Breast epithelium (tissue), 4 donors: ENCODE measurements around the gene DENND2C. TPM values are rescaled to one million over a fixed set of nuclear protein-coding genes. Genes with fewer than 3 reads are reported as not detected.
A peak's percentile ranks its signal among the peaks of the same experiment; 100 is the strongest.

ENCODE experiments used
- DNase-seq, 2 donors: peaks; one replicate each; pipeline ENCODE4 v3.0.0-alpha.2; 2019; ENCODE audit warnings: low spot score in 2 of 2
- H3K27ac ChIP-seq, 2 donors: fragments of 200-600 bp; sonication (generic) in 1 of 2; one replicate each; pipeline ENCODE4 v1.5.1; 2016 to 2019; ENCODE audit warnings: mild to moderate bottlenecking in 1 of 2
- H3K27me3 ChIP-seq, 2 donors: fragments of 200-600 bp; sonication (generic) in 1 of 2; one replicate each; pipeline versions ENCODE4 v1.5.1 to v1.6.0; 2017 to 2019; ENCODE audit warnings: control low read depth in 1 of 2, mild to moderate bottlenecking in 1 of 2
- H3K36me3 ChIP-seq: fragments of 200-600 bp; one replicate; pipeline ENCODE4 v1.5.1; 2019
- H3K4me1 ChIP-seq, 2 donors: fragments of 200-600 bp; sonication (generic); one replicate each; pipeline ENCODE4 v1.5.1; 2016 to 2019; ENCODE audit warnings: control low read depth in 1 of 2
- H3K4me3 ChIP-seq, 3 donors: fragments of 200-600 bp; sonication (generic); 1 replicate in 2 of 3; 2 replicates in 1 of 3; pipeline ENCODE4 v1.5.1; 2016 to 2019; ENCODE audit warnings: mild to moderate bottlenecking in 3 of 3, moderate library complexity in 2 of 3
- H3K9me3 ChIP-seq, 2 donors: fragments of 200-600 bp; sonication (generic) in 1 of 2; one replicate each; pipeline ENCODE4 v1.5.1; 2016 to 2019; ENCODE audit warnings: control low read depth in 1 of 2
- CTCF ChIP-seq, 3 donors: fragments of 450-650 bp; IDR thresholded peaks; one replicate each; pipeline ENCODE4 v1.5.1; 2016 to 2017; ENCODE audit warnings: antibody characterized with exemption in 3 of 3, mild to moderate bottlenecking in 3 of 3, moderate library complexity in 3 of 3
- POLR2A ChIP-seq: fragments of 450-650 bp; IDR thresholded peaks from one replicate; pipeline ENCODE4 v1.6.1; 2016; ENCODE audit warnings: antibody characterized with exemption, mild to moderate bottlenecking, moderate library complexity
- POLR2AphosphoS5 ChIP-seq, 3 donors: sonication (generic); formaldehyde crosslinking; IDR thresholded peaks; one replicate each; pipeline ENCODE4 v1.6.1; 2017; ENCODE audit warnings: antibody characterized with exemption in 3 of 3
- intact Hi-C: fragments of 100-400 bp; cut with DNase I; formaldehyde crosslinking; loops from one replicate; pipeline ENCODE4 v1.15.1; 2023; ENCODE audit warnings: low total_unique reads
- total RNA-seq, 3 donors: library from RNA; depleted of rRNA; stranded (reverse); fragments of >200 nt; gene quantifications; one replicate each; pipeline ENCODE4 v1.1.0, GENCODE V29; 2016

The DENND2C gene
- total RNA-seq, 3 donors from 2014 or later, result 2.6 to 5.9 (median 3.3) TPM

GRCh38 chr1:114685851-114686250, 16.0 kb upstream of the DENND2C start:
- Histone ChIP-seq H3K27ac (no peak overlapping the region), H3K4me3 (no peak overlapping the region), H3K4me1 (no peaks in the 10 kb centered on the region), H3K9me3 (no peaks in the 10 kb centered on the region), H3K27me3 (peaks cover 0 to 7% of the 10 kb centered on the region in 2 donors), H3K36me3 (no peaks in the 10 kb centered on the region)
- TF ChIP-seq CTCF (IDR thresholded peaks at IDR 0.05) (no peak), POLR2A (no peak), POLR2AphosphoS5 (IDR thresholded peaks at IDR 0.05) (no peak)
- intact Hi-C loops, result no loop called here
- DNase-seq, result no peak

GRCh38 chr1:114677691-114678090, 7.8 kb upstream of the DENND2C start:
- intact Hi-C loops, result no loop called here

GRCh38 chr1:114676115-114676514, 6.3 kb upstream of the DENND2C start:
- intact Hi-C loops, result no loop called here

More at GRCh38 chr1:114677691-114678090, 7.8 kb upstream of the DENND2C start:
- no peak for DNase-seq
- Histone ChIP-seq H3K4me3 (no peak overlapping the region), H3K4me1 (no peaks in the 10 kb centered on the region), H3K27me3 (no peaks in the 10 kb centered on the region), H3K27ac (no peak overlapping the region), H3K9me3 (no peaks in the 10 kb centered on the region), H3K36me3 (no peaks in the 10 kb centered on the region)
- no peak for TF ChIP-seq POLR2A
- no peak for TF ChIP-seq CTCF (IDR thresholded peaks at IDR 0.05)
- no peak for TF ChIP-seq POLR2AphosphoS5 (IDR thresholded peaks at IDR 0.05)

GRCh38 chr1:114671939-114672275, 2.1 kb upstream of the DENND2C start:
- no peaks in the 10 kb centered on the region for H3K27me3 ChIP-seq
- intact Hi-C loops, result no loop called here
- no peak for DNase-seq
- TF ChIP-seq POLR2AphosphoS5 (IDR thresholded peaks at IDR 0.05) (no peak), POLR2A (no peak), CTCF (IDR thresholded peaks at IDR 0.05) (no peak)
- H3K36me3 ChIP-seq, result no peaks in the 10 kb centered on the region
- H3K27ac ChIP-seq, result no peak overlapping the region
- no peaks in the 10 kb centered on the region for H3K9me3 ChIP-seq
- H3K4me1 ChIP-seq, result no peaks in the 10 kb centered on the region
- H3K4me3 ChIP-seq, result no peak overlapping the region

More at GRCh38 chr1:114676115-114676514, 6.3 kb upstream of the DENND2C start:
- Histone ChIP-seq H3K4me1 (no peaks in the 10 kb centered on the region), H3K9me3 (no peaks in the 10 kb centered on the region), H3K36me3 (no peaks in the 10 kb centered on the region), H3K27me3 (no peaks in the 10 kb centered on the region), H3K27ac (no peak overlapping the region), H3K4me3 (no peak overlapping the region)
- TF ChIP-seq CTCF (IDR thresholded peaks at IDR 0.05) (no peak), POLR2A (no peak), POLR2AphosphoS5 (IDR thresholded peaks at IDR 0.05) (no peak)
- DNase-seq, result no peak

- no peaks in the 10 kb centered on the region for H3K9me3 ChIP-seq
- DNase-seq, result no peak
- H3K27me3 ChIP-seq, result no peaks in the 10 kb centered on the region
- H3K36me3 ChIP-seq, result no peaks in the 10 kb centered on the region
- H3K4me1 ChIP-seq, result no peaks in the 10 kb centered on the region
- TF ChIP-seq POLR2A, result no peak
- peak in 1 of 3 donors; percentile 23 for TF ChIP-seq CTCF (IDR thresholded peaks at IDR 0.05)
- H3K27ac ChIP-seq, result peak overlapping the region in 1 of 2 donors; percentile 77
- intact Hi-C loops, result no loop called here
- H3K4me3 ChIP-seq, result no peak overlapping the region
Measured at GRCh38 chr1:114671011-114671938, 1.4 kb upstream of the DENND2C start.
